GM12875 (cell line): ENCODE measurements around the gene ZDHHC18.

Source experiments
- H3K4me3 ChIP-seq: one replicate; pipeline ENCODE4 v1.5.1; 2011; ENCODE audit warnings: low read depth, low read length, control low read depth
- CTCF ChIP-seq: IDR thresholded peaks from 2 replicates; pipeline ENCODE4 v1.5.1; 2011; ENCODE audit warnings: low read depth, mild to moderate bottlenecking, control low read depth, inconsistent platforms, low read length, moderate library complexity, borderline replicate concordance; ENCODE audit not compliant: insufficient read depth

ZDHHC18 gene

GRCh38 chr1:26826261-26827105 lies at the start of gene ZDHHC18:
ZDHHC18 (plus strand) TSS chr1:26826688; CDS start chr1:26826805, 117 bp downstream.
- H3K4me3 ChIP-seq = peak within 1 kb of the TSS; percentile 69
- TF ChIP-seq CTCF = peak; percentile 74

- no peak overlapping the region for H3K4me3 ChIP-seq
- no peak for TF ChIP-seq CTCF
These were observed 47.3 kb upstream of the ZDHHC18 start for GRCh38 chr1:26779098-26779668.

GRCh38 chr1:26780344-26780957 lies 46.0 kb upstream of the ZDHHC18 start:
- H3K4me3 ChIP-seq = no peak overlapping the region
- no peak for TF ChIP-seq CTCF

GRCh38 chr1:26781206-26781825 lies 45.2 kb upstream of the ZDHHC18 start:
- H3K4me3 ChIP-seq = no peak overlapping the region
- no peak for TF ChIP-seq CTCF

- TF ChIP-seq CTCF = no peak
These were observed 43.8 kb upstream of the ZDHHC18 start for GRCh38 chr1:26782521-26783212.

GRCh38 chr1:26783646-26784022 lies 42.9 kb upstream of the ZDHHC18 start:
- TF ChIP-seq CTCF = no peak
- H3K4me3 ChIP-seq = no peak overlapping the region

More at GRCh38 chr1:26782521-26783212, 43.8 kb upstream of the ZDHHC18 start:
- H3K4me3 ChIP-seq = no peak overlapping the region
